HL-60 (cell line): ENCODE results near the gene IFIT1B.

ENCODE experiments used
- DNase-seq, 2 experiments: peaks; one replicate each; pipeline ENCODE4 v3.0.0-alpha.2; 2010 to 2020; ENCODE audit warnings: low read depth in 1 of 2, low spot score in 1 of 2
- H3K27ac ChIP-seq: fragments of 250-450 bp; sonication (Bioruptor Pico); replicated peaks from 2 replicates; pipeline ENCODE4 v1.5.1; 2020; ENCODE audit warnings: mild to moderate bottlenecking, moderate library complexity
- H3K27me3 ChIP-seq: fragments of 250-450 bp; sonication (Bioruptor Pico); 2 replicates; pipeline ENCODE4 v1.5.1; 2021; ENCODE audit warnings: mild to moderate bottlenecking, moderate library complexity; ENCODE audit not compliant: insufficient read depth, poor library complexity, severe bottlenecking
- H3K4me3 ChIP-seq: replicated peaks from 2 replicates; pipeline ENCODE4 v1.5.1; 2011; ENCODE audit warnings: mild to moderate bottlenecking, control low read depth, low read length; ENCODE audit not compliant: insufficient read depth
- GABPA ChIP-seq: IDR thresholded peaks from 2 replicates; pipeline ENCODE4 v1.6.1; 2012; ENCODE audit warnings: low read depth
- POLR2AphosphoS5 ChIP-seq: IDR thresholded peaks from 2 replicates; pipeline ENCODE4 v1.6.1; 2012; ENCODE audit warnings: low read depth
- SPI1 ChIP-seq: IDR thresholded peaks from 2 replicates; pipeline ENCODE4 v1.6.1; 2012; ENCODE audit warnings: low read depth, mild to moderate bottlenecking, borderline replicate concordance
- TF ChIP-seq, protein P1 (sequence below): IDR thresholded peaks from 2 replicates; pipeline ENCODE4 v1.6.1; 2012; ENCODE audit warnings: low read depth; ENCODE audit not compliant: insufficient replicate concordance
- TF ChIP-seq, protein P2 (sequence below): IDR thresholded peaks from one replicate; pipeline ENCODE4 v1.5.1; 2011; ENCODE audit warnings: low read length, control low read depth, inconsistent platforms; ENCODE audit not compliant: insufficient read depth

The IFIT1B gene

DNA sequence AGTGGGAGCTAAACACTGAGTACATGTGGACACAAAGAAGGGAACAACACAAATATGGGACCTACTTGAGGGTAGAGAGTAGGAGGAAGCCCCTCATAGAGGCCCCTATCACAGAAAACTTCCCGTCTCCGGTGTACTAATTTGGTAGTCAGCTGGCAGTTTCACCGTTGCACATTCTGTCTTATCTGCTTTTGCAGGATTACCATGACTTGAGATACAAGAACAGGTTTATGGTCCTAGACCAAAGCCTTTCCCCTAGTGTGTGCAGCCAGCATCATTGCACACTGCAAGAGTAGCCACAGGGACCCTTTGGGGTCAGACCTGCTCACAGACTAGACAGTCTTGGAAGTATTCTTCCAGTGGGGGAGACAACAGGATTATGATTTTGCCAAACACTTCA lies 5.9 kb upstream of the IFIT1B start:
- no peak for DNase-seq
- Histone ChIP-seq H3K27ac (no peak overlapping the region), H3K4me3 (no peak overlapping the region), H3K27me3 (peaks cover 2% of the 10 kb centered on the region)
- TF ChIP-seq, protein P1, sequence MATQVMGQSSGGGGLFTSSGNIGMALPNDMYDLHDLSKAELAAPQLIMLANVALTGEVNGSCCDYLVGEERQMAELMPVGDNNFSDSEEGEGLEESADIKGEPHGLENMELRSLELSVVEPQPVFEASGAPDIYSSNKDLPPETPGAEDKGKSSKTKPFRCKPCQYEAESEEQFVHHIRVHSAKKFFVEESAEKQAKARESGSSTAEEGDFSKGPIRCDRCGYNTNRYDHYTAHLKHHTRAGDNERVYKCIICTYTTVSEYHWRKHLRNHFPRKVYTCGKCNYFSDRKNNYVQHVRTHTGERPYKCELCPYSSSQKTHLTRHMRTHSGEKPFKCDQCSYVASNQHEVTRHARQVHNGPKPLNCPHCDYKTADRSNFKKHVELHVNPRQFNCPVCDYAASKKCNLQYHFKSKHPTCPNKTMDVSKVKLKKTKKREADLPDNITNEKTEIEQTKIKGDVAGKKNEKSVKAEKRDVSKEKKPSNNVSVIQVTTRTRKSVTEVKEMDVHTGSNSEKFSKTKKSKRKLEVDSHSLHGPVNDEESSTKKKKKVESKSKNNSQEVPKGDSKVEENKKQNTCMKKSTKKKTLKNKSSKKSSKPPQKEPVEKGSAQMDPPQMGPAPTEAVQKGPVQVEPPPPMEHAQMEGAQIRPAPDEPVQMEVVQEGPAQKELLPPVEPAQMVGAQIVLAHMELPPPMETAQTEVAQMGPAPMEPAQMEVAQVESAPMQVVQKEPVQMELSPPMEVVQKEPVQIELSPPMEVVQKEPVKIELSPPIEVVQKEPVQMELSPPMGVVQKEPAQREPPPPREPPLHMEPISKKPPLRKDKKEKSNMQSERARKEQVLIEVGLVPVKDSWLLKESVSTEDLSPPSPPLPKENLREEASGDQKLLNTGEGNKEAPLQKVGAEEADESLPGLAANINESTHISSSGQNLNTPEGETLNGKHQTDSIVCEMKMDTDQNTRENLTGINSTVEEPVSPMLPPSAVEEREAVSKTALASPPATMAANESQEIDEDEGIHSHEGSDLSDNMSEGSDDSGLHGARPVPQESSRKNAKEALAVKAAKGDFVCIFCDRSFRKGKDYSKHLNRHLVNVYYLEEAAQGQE: no peak
- TF ChIP-seq, protein P2, sequence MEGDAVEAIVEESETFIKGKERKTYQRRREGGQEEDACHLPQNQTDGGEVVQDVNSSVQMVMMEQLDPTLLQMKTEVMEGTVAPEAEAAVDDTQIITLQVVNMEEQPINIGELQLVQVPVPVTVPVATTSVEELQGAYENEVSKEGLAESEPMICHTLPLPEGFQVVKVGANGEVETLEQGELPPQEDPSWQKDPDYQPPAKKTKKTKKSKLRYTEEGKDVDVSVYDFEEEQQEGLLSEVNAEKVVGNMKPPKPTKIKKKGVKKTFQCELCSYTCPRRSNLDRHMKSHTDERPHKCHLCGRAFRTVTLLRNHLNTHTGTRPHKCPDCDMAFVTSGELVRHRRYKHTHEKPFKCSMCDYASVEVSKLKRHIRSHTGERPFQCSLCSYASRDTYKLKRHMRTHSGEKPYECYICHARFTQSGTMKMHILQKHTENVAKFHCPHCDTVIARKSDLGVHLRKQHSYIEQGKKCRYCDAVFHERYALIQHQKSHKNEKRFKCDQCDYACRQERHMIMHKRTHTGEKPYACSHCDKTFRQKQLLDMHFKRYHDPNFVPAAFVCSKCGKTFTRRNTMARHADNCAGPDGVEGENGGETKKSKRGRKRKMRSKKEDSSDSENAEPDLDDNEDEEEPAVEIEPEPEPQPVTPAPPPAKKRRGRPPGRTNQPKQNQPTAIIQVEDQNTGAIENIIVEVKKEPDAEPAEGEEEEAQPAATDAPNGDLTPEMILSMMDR: no peak
- TF ChIP-seq POLR2AphosphoS5: no peak
- TF ChIP-seq GABPA: no peak
- no peak for TF ChIP-seq SPI1

DNA sequence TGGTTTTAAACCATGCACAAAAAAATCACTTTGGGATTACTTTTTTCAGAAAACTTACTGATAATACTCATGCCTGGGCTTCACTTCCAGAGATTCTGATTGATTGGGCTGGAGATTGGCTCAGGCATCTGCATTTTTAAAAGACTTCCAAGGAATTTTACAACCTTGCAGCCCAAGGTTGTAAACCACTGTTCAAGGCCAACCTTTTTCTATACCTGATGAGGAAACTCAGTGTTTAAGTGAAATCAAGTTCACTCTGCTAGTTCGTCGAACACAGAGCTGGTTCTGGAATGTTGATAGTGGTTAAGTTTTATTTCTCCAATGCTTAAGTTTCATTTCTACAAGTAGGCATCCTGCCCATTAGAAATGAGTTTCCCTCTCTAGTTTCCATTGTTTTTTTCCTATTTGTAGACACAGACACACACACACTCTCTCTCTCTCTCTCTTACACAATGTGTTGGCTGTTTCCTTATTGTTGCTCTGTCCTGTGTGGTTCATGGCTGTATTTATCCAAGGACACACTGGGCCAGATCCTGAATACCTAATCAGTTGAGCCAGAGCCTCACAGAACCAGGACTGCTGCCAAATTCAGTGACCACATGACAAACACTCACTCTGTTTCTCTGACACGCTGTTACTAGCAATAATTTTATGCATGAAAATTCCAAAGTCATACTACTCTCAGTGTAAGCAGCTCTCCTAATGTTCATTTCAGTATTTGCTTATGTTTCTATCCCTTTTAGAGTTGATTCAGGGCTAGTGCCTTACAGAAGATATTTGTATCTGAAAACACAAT lies 3.7 kb upstream of the IFIT1B start:
- Histone ChIP-seq H3K27ac (no peak overlapping the region), H3K27me3 (peaks cover 2% of the 10 kb centered on the region), H3K4me3 (no peak overlapping the region)
- DNase-seq: no peak
- TF ChIP-seq GABPA: no peak
- TF ChIP-seq SPI1: no peak
- no peak for TF ChIP-seq POLR2AphosphoS5

DNA sequence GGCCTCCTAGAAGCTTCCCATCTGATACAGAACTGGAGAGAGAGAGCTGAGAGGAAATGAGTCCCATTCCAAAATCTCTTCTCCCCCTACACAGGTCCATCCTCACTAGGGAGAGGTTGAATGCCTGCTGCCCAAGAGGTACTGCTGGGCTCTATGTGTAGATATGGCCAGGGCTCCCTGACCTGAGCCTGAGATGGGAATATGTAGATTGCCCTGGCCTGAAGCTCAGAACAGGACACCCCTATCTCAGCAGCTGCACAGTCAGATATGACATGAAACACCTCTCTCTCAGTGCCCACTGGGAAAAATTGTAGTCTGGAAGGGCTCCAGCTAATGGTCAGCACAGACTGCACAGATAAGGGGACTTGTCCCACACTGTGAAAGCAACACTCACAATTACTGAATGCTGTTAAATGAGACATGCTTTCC lies 3.1 kb upstream of the IFIT1B start:
- Histone ChIP-seq H3K4me3 (no peak overlapping the region), H3K27ac (no peak overlapping the region)
- TF ChIP-seq, protein P1: no peak
- no peak for TF ChIP-seq SPI1
- TF ChIP-seq, protein P2: no peak

DNA sequence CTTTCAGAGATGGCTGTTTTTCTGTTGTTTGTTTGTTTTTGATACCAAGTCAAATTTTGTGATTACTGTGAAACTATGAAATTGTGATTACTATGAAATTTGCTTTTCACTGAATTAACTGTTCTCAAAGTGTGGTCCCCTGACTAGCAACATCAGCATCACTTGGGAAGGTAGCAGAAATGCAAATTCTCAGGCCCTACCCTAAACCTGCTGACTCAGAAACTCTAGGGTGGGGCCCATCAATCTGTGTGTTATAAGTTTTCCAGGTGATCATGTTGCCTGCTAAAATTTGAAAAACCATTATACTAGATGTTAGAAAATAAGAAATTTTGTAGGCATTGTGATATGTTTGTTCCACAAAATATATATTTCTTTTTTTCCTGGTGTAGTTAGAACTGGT lies 1.2 kb downstream of the IFIT1B start:
- DNase-seq: no peak
- H3K27me3 ChIP-seq: no peaks in the 10 kb centered on the region
- H3K4me3 ChIP-seq: no peak overlapping the region
- H3K27ac ChIP-seq: no peak overlapping the region
- TF ChIP-seq GABPA (no peak), POLR2AphosphoS5 (no peak), SPI1 (no peak)
- TF ChIP-seq, protein P1: no peak
- TF ChIP-seq, protein P2: no peak

More for the DNA sequence above, 3.1 kb upstream of the IFIT1B start:
- H3K27me3 ChIP-seq: peaks cover 2% of the 10 kb centered on the region
- no peak for DNase-seq
